Measurements from ENCODE around the gene TMEM132D.

Gene TMEM132D

DNA sequence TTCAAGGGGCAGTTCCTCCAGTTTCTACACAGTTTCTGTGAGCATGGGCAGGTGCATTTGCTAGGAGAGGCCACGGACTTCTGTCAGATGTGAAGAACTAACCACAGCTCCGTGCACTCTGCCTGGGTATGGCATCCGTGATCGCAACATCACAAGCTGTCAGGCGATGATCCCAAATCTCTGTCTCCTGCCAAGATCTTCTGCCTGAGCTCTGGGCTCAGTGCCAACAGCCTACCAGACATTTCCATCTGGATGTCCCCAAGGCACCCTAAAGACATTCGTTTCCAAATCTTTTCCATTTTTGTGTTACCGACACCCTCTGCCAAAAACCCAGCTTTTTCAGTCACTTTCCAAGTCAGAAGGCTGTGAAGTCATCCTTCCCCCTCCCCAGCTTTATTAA, 758.4 kb downstream of the TMEM132D start:
- no peak for DNase-seq

DNA sequence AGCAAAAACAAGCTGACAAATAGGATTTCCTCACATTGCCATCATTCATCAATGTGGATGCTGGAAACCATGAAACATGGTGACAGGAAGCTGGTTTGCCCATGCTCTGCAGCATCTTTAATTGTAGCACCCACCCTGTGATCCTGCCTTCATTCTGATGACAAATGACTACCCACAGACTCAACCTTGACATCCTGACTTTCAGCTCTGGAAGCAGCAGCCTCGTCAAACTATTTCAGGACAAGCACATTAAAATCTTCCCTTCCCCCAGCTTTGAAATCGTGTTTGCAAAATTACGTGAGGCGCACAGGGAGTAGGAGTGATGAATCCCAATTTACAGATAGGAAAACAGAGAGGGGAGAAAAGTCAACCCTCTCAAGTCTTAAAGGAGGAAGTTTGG, 765.0 kb downstream of the TMEM132D start:
- no peak for DNase-seq

DNA sequence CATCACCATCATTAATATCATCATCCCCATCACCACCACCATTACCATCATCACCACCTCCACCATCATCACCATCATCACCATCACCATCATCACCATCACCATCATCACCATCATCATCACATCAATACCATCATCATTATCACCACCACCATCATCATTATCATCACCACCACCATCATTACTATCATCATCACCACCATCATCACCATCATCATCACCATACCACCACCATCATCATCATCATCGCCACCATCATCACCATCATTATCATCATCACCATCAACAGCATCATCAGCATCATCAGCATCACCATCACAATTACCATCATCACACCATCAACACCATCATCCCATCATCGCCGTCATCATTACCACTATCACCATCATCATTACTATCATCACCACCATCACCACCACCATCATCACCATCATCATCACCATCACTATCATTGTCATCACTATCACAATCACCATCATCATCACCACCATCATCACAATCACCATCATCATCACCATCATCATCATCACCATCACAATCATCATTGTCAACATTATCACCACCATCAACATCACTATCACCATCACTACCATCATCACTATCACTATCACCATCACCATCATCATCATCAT, 767.0 kb downstream of the TMEM132D start:
- no peak for DNase-seq

DNA sequence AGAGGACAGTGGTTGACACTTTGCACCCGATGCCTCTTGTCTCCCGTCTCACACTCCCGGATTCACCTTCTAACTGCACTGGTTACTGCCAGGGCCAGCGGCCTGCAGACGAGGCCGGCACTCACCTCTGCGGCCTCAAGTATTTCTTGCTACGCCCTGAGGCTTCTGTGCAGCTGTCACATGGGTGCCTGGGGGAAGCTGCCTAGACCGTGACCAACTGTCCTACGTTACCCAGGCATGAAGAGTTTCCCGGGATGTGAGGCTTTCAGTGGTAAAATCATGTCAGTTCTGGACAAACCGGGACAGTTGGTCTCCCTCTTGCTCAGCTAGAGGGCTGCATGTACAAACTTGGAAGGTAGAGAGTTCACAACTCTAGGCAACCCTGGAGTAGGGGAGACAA, 776.1 kb downstream of the TMEM132D start:
- DNase-seq = no peak

DNA sequence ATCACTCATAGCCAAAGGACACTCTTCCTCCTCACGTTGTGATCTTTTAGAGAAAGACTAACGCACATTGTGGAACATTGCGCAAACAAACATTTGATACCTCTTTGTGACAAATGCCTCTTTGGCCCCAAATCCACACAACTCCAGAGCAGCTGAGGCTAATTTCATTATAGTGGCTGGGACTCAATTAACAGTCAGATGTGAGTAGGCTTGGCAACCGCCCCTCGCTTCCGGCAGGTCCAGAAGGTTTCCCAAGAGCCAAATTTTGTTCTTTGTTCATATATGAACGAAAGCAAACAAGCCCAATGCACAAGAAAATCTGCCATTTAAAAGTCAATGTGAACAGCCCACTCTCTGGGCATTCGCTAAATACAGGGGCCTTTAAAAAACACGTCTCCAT, 776.6 kb downstream of the TMEM132D start:
- DNase-seq = no peak

DNA sequence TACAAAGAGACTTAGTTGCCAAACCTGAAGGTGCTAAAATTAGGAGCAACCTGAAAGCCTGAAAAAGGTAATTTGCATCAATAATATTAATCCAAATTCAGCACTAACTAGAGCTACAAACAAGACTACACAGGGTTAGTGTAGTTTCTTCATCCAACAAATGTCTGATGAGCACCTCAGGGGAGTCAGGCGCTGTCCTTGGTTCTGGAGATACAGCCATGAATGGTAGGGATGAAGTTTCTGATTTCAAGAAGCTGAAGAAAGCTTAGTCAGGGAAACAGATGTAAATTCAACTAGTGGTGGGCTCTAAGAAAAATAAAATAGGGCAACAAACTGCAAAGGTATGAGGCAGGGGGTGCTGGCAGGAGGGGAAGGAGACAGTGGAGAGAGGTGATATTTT, 784.3 kb downstream of the TMEM132D start:
- DNase-seq = no peak

DNA sequence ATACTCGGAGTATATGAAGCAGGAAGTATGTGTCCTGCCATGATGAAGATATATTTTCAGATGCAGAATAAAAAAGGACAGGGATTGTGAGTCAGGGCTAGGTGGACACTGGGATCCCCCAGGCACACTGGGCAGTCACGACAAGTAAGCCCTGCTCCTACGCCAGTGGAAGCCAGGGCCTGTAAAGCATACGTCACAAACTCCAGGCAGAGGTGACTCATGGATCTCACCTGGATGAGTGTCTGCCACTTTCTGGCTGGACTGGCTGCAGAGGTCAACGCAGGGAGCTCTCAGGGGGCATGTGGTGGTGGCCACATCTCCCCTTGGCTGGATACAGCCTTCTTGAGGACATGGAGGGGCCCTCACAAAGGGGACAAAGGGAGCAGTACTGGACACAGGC, 788.3 kb downstream of the TMEM132D start:
- DNase-seq = no peak

DNA sequence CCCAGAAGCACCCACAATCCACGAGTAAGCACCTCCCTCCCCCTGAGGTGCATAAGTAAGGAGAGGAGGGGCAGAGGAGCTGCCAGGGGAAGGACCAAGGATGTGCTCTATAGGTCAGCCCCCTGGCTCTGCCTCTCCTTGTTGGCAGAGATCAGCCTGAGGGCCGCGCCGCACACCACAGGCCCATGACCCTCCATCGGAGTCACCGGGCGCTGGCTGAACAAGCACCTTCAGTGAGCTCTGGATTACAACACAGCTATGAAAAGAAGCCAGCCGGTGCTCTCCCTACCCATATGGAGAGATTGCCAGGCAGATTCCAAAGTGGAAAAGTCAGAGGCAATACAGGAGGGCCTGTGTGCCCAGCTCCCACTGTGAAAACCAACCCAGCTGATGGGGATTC, 793.2 kb downstream of the TMEM132D start:
- no peak for DNase-seq

DNA sequence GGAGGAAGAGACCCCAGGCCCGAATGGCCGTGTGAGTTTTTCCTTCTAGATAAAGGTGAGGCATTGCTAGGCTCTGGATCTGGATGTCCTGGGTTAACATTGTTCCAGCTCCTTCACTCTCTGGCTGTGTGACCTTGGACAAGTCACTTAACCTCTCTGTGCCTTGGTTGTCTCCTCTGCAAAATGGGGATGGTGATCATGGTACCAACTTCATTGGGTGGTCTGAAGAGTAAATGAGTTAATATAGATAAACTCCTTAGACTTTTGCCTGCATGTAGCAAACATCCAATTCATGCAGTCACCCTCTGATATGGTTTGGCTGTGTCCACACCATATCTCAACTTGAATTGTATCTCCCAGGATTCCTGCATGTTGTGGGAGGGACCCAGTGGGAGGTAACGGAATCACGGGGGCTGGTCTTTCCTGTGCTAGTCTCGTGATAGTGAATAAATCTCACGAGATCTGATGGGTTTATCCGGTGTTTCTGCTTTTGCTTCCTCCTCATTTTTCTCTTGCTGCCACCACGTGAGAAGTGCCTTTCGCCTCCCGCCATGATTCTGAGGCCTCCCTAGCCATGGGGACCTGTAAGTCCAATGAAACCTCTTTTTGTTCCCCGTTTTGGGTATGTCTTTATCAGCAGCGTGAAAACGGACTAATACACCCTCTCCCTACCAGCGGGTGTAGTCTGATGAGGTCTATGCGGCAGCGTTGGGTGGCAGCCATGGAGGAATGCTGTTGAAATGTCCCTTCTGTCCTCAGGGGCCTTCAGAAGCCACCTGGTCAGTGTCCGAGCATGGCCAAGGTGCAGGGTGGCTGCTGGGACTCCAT, 794.4 kb downstream of the TMEM132D start:
- DNase-seq = no peak

DNA sequence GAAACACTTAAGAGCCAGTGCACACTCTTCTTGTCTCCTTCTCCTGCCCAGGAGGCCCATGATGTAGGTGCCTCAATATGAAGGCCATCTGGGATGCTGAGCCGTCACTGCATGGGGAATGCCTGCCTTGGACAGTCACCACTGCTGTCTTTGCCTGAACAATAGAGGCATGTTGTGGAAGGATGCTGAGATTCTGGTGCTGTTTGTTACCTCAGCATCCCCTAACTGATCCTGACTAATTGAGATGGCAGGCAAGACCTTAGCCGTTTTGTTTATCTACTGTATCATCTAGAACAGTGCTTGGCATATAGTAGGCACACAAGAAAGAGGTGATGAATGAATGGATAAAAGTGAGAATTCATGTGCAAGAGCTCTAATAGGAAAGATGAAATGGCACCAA, 797.1 kb downstream of the TMEM132D start:
- no peak for DNase-seq

DNA sequence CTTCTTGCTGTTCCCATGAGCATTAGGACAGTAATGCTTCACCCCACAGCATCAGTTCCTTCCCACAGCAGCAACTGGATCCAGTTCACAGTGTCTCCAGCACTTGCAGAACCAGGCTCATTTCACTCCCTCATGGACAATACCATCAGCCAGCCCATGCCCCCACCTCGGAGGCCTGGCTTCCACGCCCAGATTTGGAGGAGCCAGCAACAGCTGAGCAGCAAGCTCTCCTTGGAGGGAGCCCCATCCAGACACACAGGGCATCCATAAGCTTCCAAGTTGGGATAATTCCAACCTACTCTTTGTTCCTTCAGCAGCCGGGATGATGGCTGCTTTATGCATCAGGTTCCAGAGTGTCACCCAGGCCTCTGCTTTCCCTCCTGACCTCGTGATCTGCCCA, 800.6 kb downstream of the TMEM132D start:
- no peak for DNase-seq

DNA sequence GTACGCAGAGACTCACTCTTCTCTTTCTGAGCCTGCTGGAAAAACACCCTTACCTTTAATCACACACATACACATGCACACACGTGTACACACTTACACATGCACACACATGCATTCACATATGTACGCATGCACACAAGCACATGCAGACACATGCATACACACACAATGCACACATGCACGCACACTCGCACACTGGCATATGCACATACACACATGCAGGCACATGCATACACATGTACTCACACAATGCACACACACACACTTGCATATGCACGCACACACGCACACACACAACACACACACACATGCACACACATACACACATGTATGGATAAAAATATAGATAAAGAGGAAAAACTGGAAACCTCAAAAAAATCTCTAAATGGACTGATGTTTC, 801.6 kb downstream of the TMEM132D start:
- no peak for DNase-seq

DNA sequence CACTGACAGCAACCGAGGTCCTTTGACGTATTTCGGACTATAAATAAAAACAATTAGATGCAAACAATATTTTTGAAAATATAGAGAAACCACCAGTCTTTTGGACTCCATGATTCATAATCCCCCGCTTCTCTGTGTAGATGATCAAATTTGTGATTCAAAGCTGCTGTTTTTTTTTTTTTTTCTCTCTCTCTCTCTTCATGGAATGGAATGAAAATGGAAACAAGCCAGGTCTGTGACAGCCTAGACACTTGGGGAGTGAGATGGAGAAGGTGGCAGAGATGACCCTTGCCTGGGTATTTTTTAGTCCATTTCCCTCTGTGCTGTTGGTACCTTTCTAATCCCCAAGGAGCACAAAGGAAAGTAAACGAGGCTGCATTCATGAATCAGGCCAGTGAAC, 802.0 kb downstream of the TMEM132D start:
- DNase-seq = no peak

DNA sequence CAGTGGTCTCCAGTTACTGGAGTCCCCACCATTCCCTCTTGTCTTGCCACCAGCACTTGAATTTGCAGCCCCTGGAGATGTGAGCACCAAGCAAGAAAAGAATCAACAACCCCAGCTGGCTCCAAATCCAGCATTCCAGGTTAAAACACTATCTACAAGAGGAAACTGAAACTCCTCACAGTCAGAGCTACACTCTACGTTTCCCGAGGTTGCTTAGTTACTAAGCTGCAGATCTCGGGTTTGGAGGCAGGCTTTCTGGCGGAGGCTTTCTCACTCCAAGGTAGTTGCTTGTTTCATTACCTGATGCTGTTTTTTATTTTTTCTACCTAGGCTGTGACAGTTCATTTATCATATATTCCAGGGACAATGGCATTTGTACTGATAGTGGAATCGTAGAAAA, 802.4 kb downstream of the TMEM132D start:
- DNase-seq = no peak

DNA sequence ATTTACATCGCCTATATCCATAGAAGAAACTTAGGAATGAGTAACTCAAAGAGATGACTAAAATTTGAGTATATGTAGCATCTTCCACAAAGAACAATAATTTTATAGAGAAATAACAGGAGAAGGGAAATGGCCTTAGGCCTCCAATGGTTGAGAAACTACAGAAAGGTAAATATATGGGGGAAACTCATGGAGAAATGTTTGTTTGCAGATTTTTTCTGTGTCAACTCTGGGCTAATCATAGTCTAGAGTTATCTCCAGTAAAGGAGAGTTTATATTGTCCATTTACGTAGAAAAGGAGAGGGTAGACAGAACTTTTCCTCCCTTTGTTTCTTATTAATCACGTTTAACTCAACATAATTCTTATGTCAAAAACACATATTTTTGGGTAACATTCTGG, 806.4 kb downstream of the TMEM132D start:
- DNase-seq = no peak

DNA sequence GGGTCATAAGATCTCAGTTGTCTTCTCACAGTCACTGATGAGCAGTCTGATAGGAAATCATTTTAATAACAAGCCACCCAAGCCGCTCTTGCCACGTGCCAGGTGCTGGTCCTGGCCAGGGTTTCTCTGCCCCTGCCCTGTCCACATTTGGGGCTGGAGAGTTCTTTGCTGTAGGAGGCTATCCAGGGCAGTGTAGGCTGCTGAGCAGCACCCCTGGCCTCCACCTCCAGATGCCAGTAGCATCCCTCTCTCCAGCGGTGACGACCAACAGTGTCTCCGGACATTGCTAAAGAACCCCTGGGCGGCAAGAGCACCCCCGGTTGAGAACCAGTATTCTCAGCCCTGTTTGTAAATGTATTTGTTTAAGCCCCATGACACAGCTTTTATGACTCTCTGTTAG, 806.9 kb downstream of the TMEM132D start:
- no peak for DNase-seq

DNA sequence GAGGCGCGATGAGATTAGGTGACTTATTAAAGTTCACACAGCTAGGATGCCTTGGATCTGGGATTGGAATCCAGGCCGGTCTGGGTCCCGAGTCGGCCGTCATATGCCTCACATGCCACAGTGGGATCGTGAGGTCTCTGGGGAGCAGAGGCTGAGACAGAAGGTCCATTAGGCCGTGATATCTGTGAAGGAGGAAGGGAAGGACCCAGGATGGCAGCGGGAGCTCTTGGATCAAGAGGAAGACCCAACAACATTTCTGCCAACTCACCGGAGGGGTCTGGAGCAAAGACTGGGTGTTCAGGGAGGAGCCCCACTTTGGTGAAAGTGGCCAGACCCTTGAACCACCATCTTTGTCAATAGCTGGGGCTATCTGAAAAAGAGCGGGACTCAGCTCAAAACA, 807.6 kb downstream of the TMEM132D start:
- no peak for DNase-seq

DNA sequence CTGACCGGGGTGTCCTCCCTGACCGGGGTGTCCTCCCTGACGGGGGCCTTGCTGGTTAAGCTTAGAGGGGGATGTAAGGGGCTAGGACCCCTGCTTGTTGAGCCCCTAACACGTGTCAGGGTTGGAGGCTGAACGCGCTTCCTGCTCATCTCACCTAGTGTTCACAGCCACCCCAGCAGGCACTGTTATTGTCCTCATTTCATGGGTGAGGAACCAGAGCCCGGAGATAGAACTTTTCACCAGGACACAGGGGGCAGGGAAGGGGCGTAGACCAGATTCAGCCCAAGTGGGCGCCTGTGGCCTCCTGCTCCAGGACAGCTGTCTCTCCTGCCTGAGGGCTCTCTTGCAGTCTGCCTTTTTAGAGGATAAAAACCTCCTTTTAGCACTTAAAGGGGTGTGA, 814.2 kb downstream of the TMEM132D start:
- no peak for DNase-seq

DNA sequence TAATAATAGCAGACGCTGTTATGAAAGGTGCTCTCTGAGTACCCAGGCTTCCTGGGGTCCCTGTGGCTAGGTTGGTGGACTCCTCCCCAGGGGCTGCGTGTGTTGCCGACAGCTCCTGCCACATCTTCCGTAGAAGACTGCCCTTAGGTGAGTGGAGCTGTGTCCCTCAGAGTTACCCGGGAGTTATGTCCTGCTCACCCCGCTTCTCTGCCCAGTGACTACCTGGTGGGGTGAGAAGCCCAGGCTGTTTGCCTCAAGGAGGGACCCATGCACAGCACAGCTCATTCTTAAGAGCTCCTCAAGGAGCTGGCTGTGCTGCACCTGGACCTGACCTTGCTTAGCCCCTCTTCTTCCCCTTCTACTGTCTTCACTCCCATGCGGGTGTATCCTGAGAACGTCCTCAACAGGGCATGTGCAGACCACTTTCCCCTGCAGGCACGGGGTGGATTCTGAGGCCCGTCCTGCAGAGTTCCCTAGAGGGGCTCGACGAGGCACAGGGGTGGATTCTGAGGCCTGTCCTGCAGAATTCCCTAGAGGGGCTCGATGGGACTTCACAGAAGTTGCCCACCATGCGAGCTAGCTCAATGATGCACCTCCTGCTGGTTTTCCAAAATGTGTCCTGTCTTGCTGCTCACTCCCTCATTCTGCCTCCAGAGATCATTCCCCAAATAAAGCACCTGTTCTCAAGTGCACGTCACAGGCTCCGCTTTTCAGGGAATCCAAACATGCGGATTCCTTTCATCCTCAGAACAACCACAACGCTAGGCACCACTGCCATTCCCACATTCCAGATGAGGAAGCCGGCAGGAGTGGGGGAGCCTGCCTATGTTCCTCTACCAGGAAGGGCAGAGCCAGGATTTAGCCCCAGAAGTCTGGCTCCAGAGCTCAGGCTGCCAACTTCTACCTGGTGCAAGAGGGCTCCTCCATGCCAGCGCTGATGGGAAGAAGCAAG, 818.7 kb downstream of the TMEM132D start:
- DNase-seq = no peak

DNA sequence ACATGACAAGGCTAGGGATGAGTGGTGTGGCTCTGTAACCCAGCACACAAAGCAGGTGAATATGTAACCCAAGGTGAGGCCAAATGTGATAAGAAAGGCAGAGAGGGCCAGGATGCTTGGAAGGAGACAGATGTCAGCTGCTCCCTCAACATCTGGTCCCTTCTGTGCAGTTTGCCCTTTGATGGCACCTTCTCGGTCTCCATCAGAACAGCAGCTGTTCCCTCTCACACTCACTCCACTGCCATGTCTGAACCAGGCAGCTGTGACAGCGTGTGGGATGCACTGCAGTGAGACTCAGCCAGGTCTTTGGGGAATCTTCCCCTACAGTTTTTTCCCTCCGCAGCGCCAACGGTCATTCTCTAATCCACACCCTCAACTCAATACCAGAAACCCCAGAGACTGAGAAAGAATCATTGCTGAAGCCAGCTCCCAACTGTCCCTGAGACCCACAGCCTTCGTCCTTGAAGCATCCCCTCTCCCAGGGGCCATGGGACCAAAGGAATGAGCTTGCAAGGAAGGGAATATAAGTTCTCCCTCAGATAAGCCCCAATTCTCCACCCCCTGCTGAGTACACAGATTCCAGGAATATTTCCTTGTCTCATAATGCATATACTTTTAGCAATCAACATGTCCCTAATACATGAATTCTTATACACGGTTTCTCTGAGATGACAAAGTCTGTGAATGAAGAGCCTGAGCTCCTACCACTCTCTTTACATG, 820.5 kb downstream of the TMEM132D start:
- DNase-seq = no peak

DNA sequence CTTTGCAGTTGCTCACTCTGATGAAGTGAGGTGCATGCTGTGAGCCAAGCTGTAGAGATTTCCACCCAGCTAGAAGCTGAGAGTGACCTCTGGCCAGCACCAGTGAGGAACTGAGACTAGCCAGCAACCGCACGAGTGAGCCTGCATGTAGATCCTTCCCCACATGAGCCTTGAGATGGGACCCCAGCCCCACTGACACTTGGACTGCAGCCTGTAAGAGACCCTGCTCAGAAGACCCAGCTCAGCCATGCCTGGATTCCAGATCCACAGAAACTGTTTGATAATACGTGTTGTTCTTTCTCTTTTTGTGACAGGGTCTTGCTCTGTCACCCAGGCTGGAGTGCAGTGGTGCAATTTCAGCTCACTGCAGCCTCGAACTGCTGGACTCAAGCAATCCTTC, 821.4 kb downstream of the TMEM132D start:
- DNase-seq = no peak

DNA sequence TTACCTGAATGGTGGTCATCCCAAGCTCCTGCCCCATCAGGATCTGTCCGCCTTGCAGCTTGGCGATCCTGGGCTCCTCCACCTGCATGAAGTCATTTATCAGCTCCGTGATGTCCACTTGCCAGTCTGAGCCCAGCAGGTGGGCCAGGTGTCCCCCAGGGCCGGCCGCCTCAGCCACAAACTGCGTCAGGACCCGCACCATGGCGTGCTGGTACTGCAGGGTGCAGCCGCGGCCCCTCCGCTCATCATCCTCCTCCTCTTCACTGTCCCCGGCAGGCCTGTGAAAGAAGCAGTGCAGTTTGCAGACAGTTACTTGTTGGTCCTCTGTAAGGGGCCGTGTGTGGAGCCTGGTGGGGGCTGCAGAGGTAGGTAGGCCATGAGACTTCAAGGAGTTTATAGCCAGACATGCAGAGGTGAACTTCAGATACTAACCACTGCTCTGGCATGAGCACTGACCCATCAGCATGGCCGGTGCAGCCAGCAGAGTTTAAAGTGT, 822.0 kb downstream of the TMEM132D start:
- no peak for DNase-seq

DNA sequence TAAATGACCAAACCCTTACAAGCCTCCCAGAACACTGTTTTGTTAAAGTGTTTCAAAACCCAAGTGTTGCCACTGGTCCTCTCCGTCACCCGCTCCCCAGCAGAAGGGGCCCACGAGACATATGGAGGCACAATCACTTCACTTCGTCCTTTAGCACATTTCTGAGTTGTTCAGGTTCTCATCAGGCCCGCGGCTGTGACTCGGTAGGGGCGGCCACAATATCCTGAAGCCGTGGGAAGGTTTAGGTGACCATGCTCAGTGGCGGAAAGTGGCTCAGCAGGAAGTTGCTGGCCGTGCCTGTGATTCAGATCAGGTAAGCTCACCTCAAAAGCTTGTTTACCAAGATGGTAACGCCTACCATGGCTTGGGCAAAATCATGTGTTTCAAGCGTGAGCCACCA, 823.0 kb downstream of the TMEM132D start:
- no peak for DNase-seq

All from SIG-M5 (cell line).